ENCODE measurements around the gene SND1. TPM values are rescaled to one million over a fixed set of nuclear protein-coding genes. Genes with fewer than 3 reads are reported as not detected.

Gene SND1
- total RNA-seq, 4 donors from 2014 or later: 70.8 to 141 (median 85.7) TPM

GRCh38 chr7:127683776-127684681 is 32.0 kb downstream of the SND1 start:
- Histone ChIP-seq H3K9me3 (peaks cover 0 to 10% (median 0%) of the 10 kb centered on the region in 4 donors), H3K36me3 (peaks cover 0 to 43% (median 6%) of the 10 kb centered on the region in 3 donors), H3K4me3 (no peak overlapping the region), H3K27me3 (no peaks in the 10 kb centered on the region), H3K4me1 (peaks cover 0 to 13% (median 4%) of the 10 kb centered on the region in 4 donors), H3K27ac (no peak overlapping the region)
- 55 to 61% methylated on average over 4 of the region's 4 CpGs for whole genome bisulfite sequencing, 2 donors
- DNase-seq (ENCODE audit: low spot score in 2 of 2): no peak
- TF ChIP-seq POLR2A (IDR thresholded peaks at IDR 0.05): no peak

- 66 to 74% methylated on average over 1 of the region's 1 CpG for WGBS, 2 donors
- Histone ChIP-seq H3K36me3 (peaks cover 0 to 47% (median 0%) of the 10 kb centered on the region in 3 donors), H3K4me3 (no peak overlapping the region), H3K4me1 (peaks cover 0 to 3% (median 1%) of the 10 kb centered on the region in 4 donors), H3K27me3 (no peaks in the 10 kb centered on the region), H3K9me3 (no peaks in the 10 kb centered on the region), H3K27ac (no peak overlapping the region)
- no peak for DNase-seq (ENCODE audit: low spot score in 2 of 2)
- TF ChIP-seq POLR2A (IDR thresholded peaks at IDR 0.05): no peak
- TF ChIP-seq CTCF (IDR thresholded peaks at IDR 0.05): no peak
- no peak for TF ChIP-seq EP300 (IDR thresholded peaks at IDR 0.05)
These were observed 37.3 kb downstream of the SND1 start for GRCh38 chr7:127689194-127689772.

- Histone ChIP-seq H3K36me3 (peaks cover 0 to 57% (median 3%) of the 10 kb centered on the region in 3 donors), H3K9me3 (no peaks in the 10 kb centered on the region), H3K27ac (no peak overlapping the region), H3K4me3 (no peak overlapping the region), H3K4me1 (no peaks in the 10 kb centered on the region), H3K27me3 (no peaks in the 10 kb centered on the region)
- WGBS, 2 donors: 90 to 94% methylated on average over 3 of the region's 3 CpGs
- no peak for TF ChIP-seq POLR2A (IDR thresholded peaks at IDR 0.05)
- TF ChIP-seq CTCF (IDR thresholded peaks at IDR 0.05): no peak
- TF ChIP-seq EP300 (IDR thresholded peaks at IDR 0.05): no peak
- no peak for DNase-seq (ENCODE audit: low spot score in 2 of 2)
These were observed 38.3 kb downstream of the SND1 start for GRCh38 chr7:127690337-127690736.

- Histone ChIP-seq H3K27ac (no peak overlapping the region), H3K36me3 (peaks cover 0 to 62% (median 6%) of the 10 kb centered on the region in 3 donors), H3K4me1 (no peaks in the 10 kb centered on the region), H3K9me3 (no peaks in the 10 kb centered on the region), H3K4me3 (no peak overlapping the region), H3K27me3 (no peaks in the 10 kb centered on the region)
- 88 to 91% methylated on average over 3 of the region's 3 CpGs for WGBS, 2 donors
- TF ChIP-seq CTCF (IDR thresholded peaks at IDR 0.05): no peak
- no peak for TF ChIP-seq POLR2A (IDR thresholded peaks at IDR 0.05)
- no peak for TF ChIP-seq EP300 (IDR thresholded peaks at IDR 0.05)
- no peak for DNase-seq (ENCODE audit: low spot score in 2 of 2)
These were observed 38.8 kb downstream of the SND1 start for GRCh38 chr7:127690806-127691205.

- H3K36me3 ChIP-seq: peaks cover 0 to 55% (median 6%) of the 10 kb centered on the region in 3 donors
- 94 to 97% methylated on average over 1 of the region's 1 CpG for WGBS, 2 donors
These were observed 40.2 kb downstream of the SND1 start for GRCh38 chr7:127692200-127692599.

GRCh38 chr7:127699853-127700252 is 47.9 kb downstream of the SND1 start:
- TF ChIP-seq EP300 (IDR thresholded peaks at IDR 0.05) (no peak), CTCF (IDR thresholded peaks at IDR 0.05) (no peak), POLR2A (IDR thresholded peaks at IDR 0.05) (no peak)
- no peaks in the 10 kb centered on the region for H3K9me3 ChIP-seq
- no peak overlapping the region for H3K4me3 ChIP-seq
- no peaks in the 10 kb centered on the region for H3K27me3 ChIP-seq
- 74 to 80% methylated on average over 2 of the region's 2 CpGs for WGBS, 2 donors
- H3K27ac ChIP-seq: no peak overlapping the region
- DNase-seq (ENCODE audit: low spot score in 2 of 2): no peak
- peaks cover 0 to 84% (median 15%) of the 10 kb centered on the region in 3 donors for H3K36me3 ChIP-seq
- no peaks in the 10 kb centered on the region for H3K4me1 ChIP-seq

More at GRCh38 chr7:127692200-127692599, 40.2 kb downstream of the SND1 start:
- no peaks in the 10 kb centered on the region for H3K4me1 ChIP-seq
- no peak overlapping the region for H3K4me3 ChIP-seq
- no peak overlapping the region for H3K27ac ChIP-seq
- no peaks in the 10 kb centered on the region for H3K27me3 ChIP-seq
- DNase-seq (ENCODE audit: low spot score in 2 of 2): no peak
- H3K9me3 ChIP-seq: no peaks in the 10 kb centered on the region
- TF ChIP-seq POLR2A (IDR thresholded peaks at IDR 0.05): no peak
